Measurements from ENCODE around the gene DDC.
A peak's percentile ranks its signal among the peaks of the same experiment; 100 is the strongest.

Gene DDC

GRCh38 chr7:50564640-50565558, at the start of gene DDC:
TSS of gene DDC (minus strand) at chr7:50565405. CDS start at chr7:50544085, 21,320 bp downstream.
- no peak for DNase-seq

DNA sequence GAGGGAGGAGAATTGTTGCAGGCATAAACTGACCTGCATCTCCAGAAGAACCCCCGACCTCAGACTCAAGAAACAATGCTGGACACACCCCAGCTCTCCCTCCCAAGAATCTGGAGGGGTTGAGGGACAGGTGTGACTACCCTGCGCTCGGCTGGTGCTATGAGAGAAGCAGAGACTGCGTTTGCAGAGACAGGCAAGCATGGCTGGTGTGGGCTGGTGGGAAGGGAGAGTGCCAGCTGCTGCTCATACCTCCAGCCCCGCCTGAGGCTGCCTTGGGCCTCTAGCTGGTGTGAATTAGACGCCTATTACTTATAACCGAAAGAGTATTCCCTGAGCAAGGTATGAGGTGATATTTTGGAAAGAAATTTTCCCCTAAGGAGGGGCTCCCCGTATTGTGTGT, 48.3 kb upstream of the DDC start:
- no peak for DNase-seq

DNA sequence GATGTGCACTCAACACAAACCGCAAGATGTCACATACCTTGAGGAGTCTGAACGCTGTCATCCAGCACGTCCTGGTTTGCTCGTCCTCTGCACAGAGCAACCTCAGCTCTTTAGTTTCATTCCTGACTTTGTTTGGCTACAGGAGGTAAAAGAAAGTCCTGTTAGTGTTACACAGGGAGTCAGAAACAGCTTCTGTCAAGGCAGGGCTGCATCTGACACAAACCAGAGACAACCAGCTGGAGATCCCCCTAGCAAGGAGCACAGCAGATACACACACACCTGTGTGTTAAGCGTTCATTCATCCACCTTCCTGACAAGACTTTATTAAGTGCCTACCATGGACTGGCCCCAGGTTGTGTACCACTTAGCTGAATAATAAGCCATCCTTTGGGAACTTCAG, 47.5 kb upstream of the DDC start:
- DNase-seq: no peak

DNA sequence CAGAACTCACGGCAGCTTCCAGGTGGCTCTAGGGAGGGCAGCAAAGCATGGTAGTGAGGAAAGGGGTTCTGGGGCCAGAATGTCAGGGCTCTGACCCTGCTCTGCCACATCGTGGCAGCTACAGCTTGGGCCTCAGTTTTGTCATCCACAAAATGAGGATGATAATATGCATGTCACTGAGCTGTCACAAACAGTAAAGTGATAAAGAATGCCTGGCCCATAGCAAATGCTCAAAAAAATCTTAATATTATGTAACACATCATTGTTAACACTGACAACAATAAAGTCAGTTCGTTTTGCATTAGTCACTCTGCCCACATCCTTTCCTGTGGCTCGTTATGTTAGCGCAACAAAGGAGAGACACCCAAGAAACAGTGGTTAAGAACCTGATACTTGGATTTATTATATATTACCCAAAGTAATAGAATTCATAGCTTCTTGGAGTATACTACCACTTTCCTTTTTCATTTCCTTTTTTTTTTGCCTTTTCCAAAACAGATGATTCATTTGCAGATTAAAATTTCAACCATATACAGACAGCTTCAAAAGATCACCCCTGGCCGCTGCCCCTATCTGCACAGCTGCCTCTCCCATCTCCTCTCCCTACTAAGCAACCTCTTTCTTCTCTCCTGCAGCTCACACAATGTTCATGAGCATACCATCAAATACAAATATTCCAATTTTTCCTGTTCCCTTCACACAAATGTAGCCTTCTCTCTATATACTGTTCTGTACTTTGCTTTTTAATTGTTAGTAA, 45.5 kb upstream of the DDC start:
- peak; percentile 33 for DNase-seq

GRCh38 chr7:50608196-50608906, 43.1 kb upstream of the DDC start:
- no peak for DNase-seq

- DNase-seq: no peak
Observed at GRCh38 chr7:50607524-50608125, 42.4 kb upstream of the DDC start.

- DNase-seq: no peak
Observed at GRCh38 chr7:50605059-50605458, 39.9 kb upstream of the DDC start.

GRCh38 chr7:50603287-50603686, 38.1 kb upstream of the DDC start:
- DNase-seq: no peak

DNA sequence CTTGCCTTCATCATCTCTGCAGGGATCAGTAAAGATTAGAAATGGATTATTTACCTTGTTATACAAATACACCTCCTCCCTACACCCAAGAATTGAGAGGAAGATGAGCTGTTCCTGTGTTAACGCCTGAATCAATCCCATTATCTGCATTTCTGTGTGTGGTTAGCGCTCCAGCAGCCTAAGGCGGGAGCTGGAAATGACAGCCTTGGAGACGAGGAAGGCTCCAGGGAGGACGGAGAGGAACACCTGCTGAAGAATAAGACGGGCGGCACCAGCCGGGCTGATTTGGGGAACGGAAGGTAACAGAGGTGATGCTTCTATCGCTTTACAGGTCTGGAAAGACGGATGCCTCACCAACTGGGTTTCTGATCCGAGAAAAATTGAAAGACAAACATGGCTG, 34.2 kb upstream of the DDC start:
- DNase-seq: no peak

DNA sequence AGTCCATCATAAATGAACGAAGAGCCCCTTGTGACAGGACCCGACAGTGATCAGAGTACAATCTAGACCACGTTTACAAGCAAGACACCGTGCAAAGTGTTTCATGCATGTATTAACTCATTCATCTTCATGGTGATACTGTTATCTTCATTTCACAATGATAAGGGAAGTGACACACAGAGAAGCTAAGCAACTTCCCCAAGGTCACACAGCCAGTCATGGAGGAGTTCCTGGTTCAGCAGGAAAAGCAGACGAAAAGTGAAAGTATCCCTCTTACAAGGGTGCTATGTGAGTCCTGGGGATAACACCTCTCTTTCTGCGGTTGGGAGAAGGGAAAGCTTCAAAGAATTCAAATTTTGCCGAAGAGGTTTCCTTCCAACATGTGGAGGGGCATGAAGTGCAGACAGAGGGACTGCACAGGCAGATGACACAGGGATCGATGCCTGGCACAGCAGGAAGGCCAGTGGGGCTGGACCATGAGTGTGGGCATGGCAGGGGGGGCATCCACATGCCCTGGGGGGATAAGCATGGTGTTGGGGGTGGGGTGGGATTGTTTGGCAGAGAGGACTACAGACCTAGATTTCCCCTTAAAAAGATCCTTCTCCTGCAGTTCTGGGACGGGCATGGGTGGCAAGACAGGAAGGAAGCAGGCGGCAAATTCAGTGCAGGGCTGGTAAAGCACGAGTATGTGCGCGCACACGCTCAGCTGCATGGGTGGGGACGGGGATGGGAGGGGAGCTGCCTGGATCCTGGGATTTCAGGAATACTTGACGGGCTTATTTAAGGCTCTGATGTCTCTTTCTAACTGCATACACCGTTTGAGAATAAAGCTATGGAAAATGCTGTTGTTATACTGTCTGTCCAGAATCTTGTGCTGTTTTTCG, 33.5 kb upstream of the DDC start:
- no peak for DNase-seq

- no peak for DNase-seq
Observed at GRCh38 chr7:50596484-50596883, 31.3 kb upstream of the DDC start.

- DNase-seq: no peak
Observed at GRCh38 chr7:50595491-50596102, 30.4 kb upstream of the DDC start.

DNA sequence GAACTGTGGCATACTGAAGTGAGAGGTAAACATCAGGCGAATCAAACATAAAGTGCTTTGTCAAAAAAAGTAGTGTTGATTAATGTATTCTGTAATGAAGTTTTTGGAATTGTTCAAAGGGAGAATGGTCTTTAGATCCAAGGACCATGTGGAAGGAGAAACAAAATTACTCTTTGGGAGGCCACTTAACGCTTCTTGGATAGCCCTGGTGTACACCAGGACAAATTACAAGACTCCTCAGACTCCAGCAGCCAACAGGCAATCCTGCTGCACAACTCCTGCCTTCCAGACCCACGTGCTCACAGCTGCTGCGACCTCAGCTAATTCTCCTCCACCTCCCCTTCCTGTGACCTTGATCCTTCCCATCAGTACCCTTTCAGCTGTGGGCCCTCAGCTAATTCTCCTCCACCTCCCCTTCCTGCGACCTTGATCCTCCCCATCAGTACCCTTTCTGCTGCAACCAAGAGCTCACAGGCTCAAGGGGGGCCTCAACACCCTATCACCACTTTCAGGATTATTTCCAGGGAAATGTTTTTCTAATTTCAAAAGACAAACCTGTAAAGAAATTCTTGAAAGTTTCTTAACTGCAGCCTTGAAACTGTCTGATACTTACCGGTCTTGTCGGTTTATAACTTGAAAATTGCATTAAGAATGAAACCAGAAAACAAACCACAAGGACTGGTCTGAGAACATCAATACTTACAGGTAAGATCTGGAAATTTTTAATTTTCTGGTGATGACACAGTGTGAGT, 29.7 kb upstream of the DDC start:
- DNase-seq: no peak

GRCh38 chr7:50594136-50594535, 28.9 kb upstream of the DDC start:
- DNase-seq: no peak

GRCh38 chr7:50592940-50593339, 27.7 kb upstream of the DDC start:
- no peak for DNase-seq

GRCh38 chr7:50591480-50592438, 26.6 kb upstream of the DDC start:
- no peak for DNase-seq

DNA sequence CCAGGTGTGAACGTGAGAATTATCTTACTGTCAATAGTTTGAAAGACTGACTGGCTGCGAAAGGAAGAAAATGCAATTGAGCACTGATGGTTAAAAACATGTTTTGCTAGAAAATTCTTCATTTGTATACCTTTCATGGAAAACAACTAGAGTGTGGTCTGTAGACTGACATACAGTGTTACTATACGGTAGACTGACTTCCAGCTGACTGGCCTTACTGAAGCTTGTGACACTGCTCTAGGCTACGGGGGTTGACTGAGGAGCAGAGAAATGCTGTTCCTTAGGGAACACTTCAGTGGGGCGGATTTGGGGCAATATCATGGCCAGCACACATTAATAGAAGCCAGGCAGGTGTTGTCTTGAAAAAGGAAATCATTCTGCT, 25.9 kb upstream of the DDC start:
- no peak for DNase-seq

- no peak for DNase-seq
Observed at GRCh38 chr7:50590535-50590934, 25.3 kb upstream of the DDC start.

GRCh38 chr7:50589364-50589763, 24.2 kb upstream of the DDC start:
- DNase-seq: no peak

DNA sequence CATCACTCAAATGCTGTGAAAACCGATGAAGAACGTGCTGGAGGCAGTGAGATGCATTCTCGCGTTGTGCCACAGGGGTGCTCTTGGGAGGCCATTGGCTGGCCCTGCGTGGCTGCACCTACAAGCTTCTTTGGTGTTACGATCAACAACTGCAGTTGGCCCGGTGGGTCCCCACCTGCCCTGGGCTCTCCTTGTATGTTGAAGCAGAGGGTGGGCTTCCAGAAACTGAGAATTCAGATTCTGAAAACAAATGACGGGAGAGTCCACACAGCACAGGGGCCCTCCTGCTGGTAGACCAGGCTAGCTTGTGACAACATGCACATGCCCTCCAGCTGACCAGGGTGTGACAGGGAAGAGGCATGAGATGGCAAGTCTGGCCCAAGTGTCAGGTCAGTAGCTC, 23.7 kb upstream of the DDC start:
- DNase-seq: no peak

Data from stimulated activated naive CD4-positive, alpha-beta T cell treated with Interleukin-2 at 50 U/mL for 16 hours (primary cell).